ENCODE results near the gene MT1X.

Gene MT1X

GRCh38 chr16:56679078-56679730 is 3.1 kb upstream of the MT1X start:
- no peak for DNase-seq (ENCODE audit: low read depth in 3 of 3)

GRCh38 chr16:56679818-56680217 is 2.5 kb upstream of the MT1X start:
- no peak for DNase-seq (ENCODE audit: low read depth in 3 of 3)

- no peak for DNase-seq (ENCODE audit: low read depth in 3 of 3)
Observed at GRCh38 chr16:56682703-56683397, 580 bp downstream of the MT1X start.

GRCh38 chr16:56683424-56684172 is 1.3 kb downstream of the MT1X start:
- DNase-seq (ENCODE audit: low read depth in 3 of 3), result no peak

- no peak for DNase-seq (ENCODE audit: low read depth in 3 of 3)
Observed at GRCh38 chr16:56684256-56684925, 2.1 kb downstream of the MT1X start.

- no peak for DNase-seq (ENCODE audit: low read depth in 3 of 3)
Observed at GRCh38 chr16:56684926-56685590, 2.8 kb downstream of the MT1X start.

- no peak for DNase-seq (ENCODE audit: low read depth in 3 of 3)
Observed at GRCh38 chr16:56686758-56687157, 4.5 kb downstream of the MT1X start.

- DNase-seq (ENCODE audit: low read depth in 3 of 3), result no peak
Observed at GRCh38 chr16:56688762-56689161, 6.5 kb downstream of the MT1X start.

- no peak for DNase-seq (ENCODE audit: low read depth in 3 of 3)
Observed at GRCh38 chr16:56689171-56689570, 6.9 kb downstream of the MT1X start.

- DNase-seq (ENCODE audit: low read depth in 3 of 3), result no peak
Observed at GRCh38 chr16:56690420-56691122, 8.3 kb downstream of the MT1X start.

- DNase-seq (ENCODE audit: low read depth in 3 of 3), result no peak
Observed at GRCh38 chr16:56691885-56692284, 9.6 kb downstream of the MT1X start.

GRCh38 chr16:56695246-56695645 is 13.0 kb downstream of the MT1X start:
- no peak for DNase-seq (ENCODE audit: low read depth in 3 of 3)

- DNase-seq (ENCODE audit: low read depth in 3 of 3), result no peak
Observed at GRCh38 chr16:56697456-56698155, 15.3 kb downstream of the MT1X start.

GRCh38 chr16:56700195-56700594 is 17.9 kb downstream of the MT1X start:
- DNase-seq (ENCODE audit: low read depth in 3 of 3), result no peak

- no peak for DNase-seq (ENCODE audit: low read depth in 3 of 3)
Observed at GRCh38 chr16:56700631-56701030, 18.4 kb downstream of the MT1X start.

- DNase-seq (ENCODE audit: low read depth in 3 of 3), result no peak
Observed at GRCh38 chr16:56701534-56701933, 19.3 kb downstream of the MT1X start.

GRCh38 chr16:56702836-56703235 is 20.6 kb downstream of the MT1X start:
- DNase-seq (ENCODE audit: low read depth in 3 of 3), result no peak

GRCh38 chr16:56708525-56709442 is 26.5 kb downstream of the MT1X start:
- DNase-seq (ENCODE audit: low read depth in 3 of 3), result no peak

GRCh38 chr16:56709443-56710040 is 27.3 kb downstream of the MT1X start:
- no peak for DNase-seq (ENCODE audit: low read depth in 3 of 3)

Measured in stimulated activated CD4-positive, alpha-beta T cell treated with anti-CD3 and anti-CD28 coated beads, TNF-alpha, amount 100 ng/mL, for 48 hours (primary cell).